OCI-LY1 (cell line): Measurements from ENCODE around the gene MECP2.

ENCODE experiments used
- H2AFZ ChIP-seq: fragments of 200-600 bp; sonication (generic), shearing (Covaris generic); 2 replicates; pipeline ENCODE4 v1.6.0; 2014; ENCODE audit warnings: antibody characterized with exemption, mild to moderate bottlenecking, low read length
- H3F3A ChIP-seq: fragments of 200-600 bp; sonication (generic), shearing (Covaris generic); 2 replicates; pipeline ENCODE4 v1.6.0; 2014; ENCODE audit warnings: mild to moderate bottlenecking, antibody characterized with exemption, low read length, moderate library complexity; ENCODE audit not compliant: insufficient read depth
- H3K27ac ChIP-seq: fragments of 200-600 bp; sonication (generic); 2 replicates; pipeline ENCODE4 v1.5.1; 2014; ENCODE audit warnings: low read length, mixed run types, mild to moderate bottlenecking, low read depth; ENCODE audit not compliant: poor library complexity, severe bottlenecking
- H3K27me3 ChIP-seq: fragments of 200-600 bp; sonication (generic); 2 replicates; pipeline ENCODE4 v1.6.0; 2014; ENCODE audit warnings: antibody characterized with exemption, mild to moderate bottlenecking, low read length, moderate library complexity; ENCODE audit not compliant: insufficient read depth
- H3K36me3 ChIP-seq: fragments of 200-600 bp; sonication (generic); 2 replicates; pipeline ENCODE4 v1.6.1; 2014; ENCODE audit warnings: mild to moderate bottlenecking, antibody characterized with exemption, low read length, moderate library complexity, mixed read lengths; ENCODE audit not compliant: insufficient read depth
- H3K4me1 ChIP-seq: fragments of 200-600 bp; sonication (generic); 2 replicates; pipeline ENCODE4 v1.5.1; 2014; ENCODE audit warnings: mild to moderate bottlenecking, low read length, moderate library complexity; ENCODE audit not compliant: insufficient read depth, severe bottlenecking
- H3K4me2 ChIP-seq: fragments of 200-600 bp; sonication (generic), shearing (Covaris generic); 2 replicates; pipeline ENCODE4 v1.6.1; 2014; ENCODE audit warnings: low read length
- H3K4me3 ChIP-seq: fragments of 200-600 bp; sonication (generic); 2 replicates; pipeline ENCODE4 v1.5.1; 2014; ENCODE audit warnings: low read length, low read depth, mild to moderate bottlenecking, mixed read lengths; ENCODE audit not compliant: poor library complexity, severe bottlenecking
- H3K79me2 ChIP-seq: fragments of 200-600 bp; shearing (Covaris generic); 2 replicates; pipeline ENCODE4 v1.6.1; 2016; ENCODE audit warnings: mixed run types, low read length, mixed read lengths; ENCODE audit not compliant: insufficient read depth
- H3K9ac ChIP-seq: fragments of 200-600 bp; sonication (generic), shearing (Covaris generic); 2 replicates; pipeline ENCODE4 v1.6.1; 2014; ENCODE audit warnings: mild to moderate bottlenecking, low read length, mixed read lengths
- H3K9me2 ChIP-seq: fragments of 200-600 bp; sonication (generic), shearing (Covaris generic); 2 replicates; pipeline ENCODE4 v1.6.1; 2014; ENCODE audit warnings: low read depth, mild to moderate bottlenecking, low read length, mixed read lengths
- H3K9me3 ChIP-seq: fragments of 200-600 bp; shearing (Covaris generic); 2 replicates; pipeline ENCODE4 v1.6.1; 2014; ENCODE audit warnings: low read length, mixed read lengths
- H4K20me1 ChIP-seq: fragments of 200-600 bp; sonication (generic), shearing (Covaris generic); 2 replicates; pipeline ENCODE4 v1.6.0; 2016; ENCODE audit warnings: mild to moderate bottlenecking, low read length; ENCODE audit not compliant: insufficient read depth
- CTCF ChIP-seq: fragments of 200-600 bp; sonication (generic), shearing (Covaris generic); IDR thresholded peaks from 2 replicates; pipeline ENCODE4 v1.5.1; 2017; ENCODE audit warnings: mild to moderate bottlenecking, antibody characterized with exemption, low read length, moderate library complexity, mixed read lengths
- EZH2 ChIP-seq: fragments of 200-600 bp; sonication (generic), shearing (Covaris generic); IDR thresholded peaks from 2 replicates; pipeline ENCODE4 v1.8.0; 2017; ENCODE audit warnings: borderline replicate concordance, mixed run types, mild to moderate bottlenecking, antibody characterized with exemption, low read length, moderate library complexity, mixed read lengths

The MECP2 gene

GRCh38 chrX:154113729-154114128 lies 16.2 kb upstream of the MECP2 start:
- Histone ChIP-seq H3K27ac (no peak overlapping the region), H3K36me3 (no peaks in the 10 kb centered on the region), H3K9ac (no peak overlapping the region), H3K9me2 (no peaks in the 10 kb centered on the region), H3K79me2 (no peaks in the 10 kb centered on the region), H3K27me3 (no peaks in the 10 kb centered on the region), H3K4me1 (no peaks in the 10 kb centered on the region), H3K4me2 (no peak overlapping the region), H3F3A (no peaks in the 10 kb centered on the region), H4K20me1 (no peaks in the 10 kb centered on the region), H2AFZ (no peak overlapping the region), H3K9me3 (no peaks in the 10 kb centered on the region), H3K4me3 (no peak overlapping the region)
- TF ChIP-seq EZH2 (no peak), CTCF (no peak)

GRCh38 chrX:154098551-154098950 lies 1.0 kb upstream of the MECP2 start:
- Histone ChIP-seq H3K27ac (no peak overlapping the region), H3K9ac (no peak overlapping the region), H3K4me2 (0 out of 2 replicates have a peak overlapping the region, but pooled peaks have one; percentile 76), H3K9me2 (no peaks in the 10 kb centered on the region), H3K79me2 (peaks cover 33% of the 10 kb centered on the region), H3K36me3 (no peaks in the 10 kb centered on the region), H3K4me1 (peaks cover 32% of the 10 kb centered on the region), H3K4me3 (no peak overlapping the region), H2AFZ (no peak overlapping the region), H3K27me3 (no peaks in the 10 kb centered on the region), H3K9me3 (no peaks in the 10 kb centered on the region), H4K20me1 (no peaks in the 10 kb centered on the region), H3F3A (no peaks in the 10 kb centered on the region)
- TF ChIP-seq EZH2 (no peak), CTCF (no peak)

- Histone ChIP-seq H3K36me3 (no peaks in the 10 kb centered on the region), H3K79me2 (peaks cover 46% of the 10 kb centered on the region), H3K9me2 (no peaks in the 10 kb centered on the region), H4K20me1 (no peaks in the 10 kb centered on the region), H3K27me3 (no peaks in the 10 kb centered on the region), H3K4me3 (peak overlapping the region; percentile 94), H3K4me2 (peak overlapping the region; percentile 83), H3K27ac (peak overlapping the region; percentile 53), H3K9ac (peak overlapping the region; percentile 88), H2AFZ (no peak overlapping the region), H3F3A (no peaks in the 10 kb centered on the region), H3K4me1 (peaks cover 44% of the 10 kb centered on the region), H3K9me3 (no peaks in the 10 kb centered on the region)
- TF ChIP-seq EZH2 (no peak), CTCF (no peak)
Observed at GRCh38 chrX:154097003-154097588, 421 bp downstream of the MECP2 start.
